Measurements from ENCODE around the gene ARGLU1.

- TF ChIP-seq ELF4 (CRISPR knock-in tag; IDR thresholded peaks at IDR 0.05; ENCODE audit: low read depth) = no peak
- no peak for TF ChIP-seq ARID4B (CRISPR knock-in tag; IDR thresholded peaks at IDR 0.05; ENCODE audit: borderline replicate concordance)
- TF ChIP-seq ATF2 (CRISPR knock-in tag; IDR thresholded peaks at IDR 0.05; ENCODE audit: borderline replicate concordance, low read depth) = no peak
- TF ChIP-seq USF1 (CRISPR knock-in tag; IDR thresholded peaks at IDR 0.05) = no peak
- no peak for TF ChIP-seq CTCF (IDR thresholded peaks at IDR 0.05)
- no peak for TF ChIP-seq IRF1 (CRISPR knock-in tag; IDR thresholded peaks at IDR 0.05)
- TF ChIP-seq CBFB (CRISPR knock-in tag; IDR thresholded peaks at IDR 0.05; ENCODE audit: low read depth) = no peak
- no peak for TF ChIP-seq PRDM15 (CRISPR knock-in tag; IDR thresholded peaks at IDR 0.05)
- no peak for TF ChIP-seq ZNF396 (CRISPR knock-in tag; IDR thresholded peaks at IDR 0.05; ENCODE audit: borderline replicate concordance)
- TF ChIP-seq ZBTB21 (CRISPR knock-in tag; IDR thresholded peaks at IDR 0.05; ENCODE audit: borderline replicate concordance) = no peak
- no peak for TF ChIP-seq JAZF1 (CRISPR knock-in tag; IDR thresholded peaks at IDR 0.05)
- TF ChIP-seq ATF1 (CRISPR knock-in tag; IDR thresholded peaks at IDR 0.05) = no peak
Observed at GRCh38 chr13:106603546-106603945, 35.6 kb upstream of the ARGLU1 start.

Data from WTC11 (cell line).